HG02938 (cell line): Measurements from ENCODE around the gene ID4.
A peak's percentile ranks its signal among the peaks of the same experiment; 100 is the strongest.

Experiments
- ATAC-seq: cut with Tn5 transposase; IDR thresholded peaks from one replicate; pipeline ENCODE4 v1.9.1; 2021; ENCODE audit warnings: mild to moderate bottlenecking, moderate library complexity; ENCODE audit not compliant: unreplicated experiment

The ID4 gene, protein sequence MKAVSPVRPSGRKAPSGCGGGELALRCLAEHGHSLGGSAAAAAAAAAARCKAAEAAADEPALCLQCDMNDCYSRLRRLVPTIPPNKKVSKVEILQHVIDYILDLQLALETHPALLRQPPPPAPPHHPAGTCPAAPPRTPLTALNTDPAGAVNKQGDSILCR

DNA sequence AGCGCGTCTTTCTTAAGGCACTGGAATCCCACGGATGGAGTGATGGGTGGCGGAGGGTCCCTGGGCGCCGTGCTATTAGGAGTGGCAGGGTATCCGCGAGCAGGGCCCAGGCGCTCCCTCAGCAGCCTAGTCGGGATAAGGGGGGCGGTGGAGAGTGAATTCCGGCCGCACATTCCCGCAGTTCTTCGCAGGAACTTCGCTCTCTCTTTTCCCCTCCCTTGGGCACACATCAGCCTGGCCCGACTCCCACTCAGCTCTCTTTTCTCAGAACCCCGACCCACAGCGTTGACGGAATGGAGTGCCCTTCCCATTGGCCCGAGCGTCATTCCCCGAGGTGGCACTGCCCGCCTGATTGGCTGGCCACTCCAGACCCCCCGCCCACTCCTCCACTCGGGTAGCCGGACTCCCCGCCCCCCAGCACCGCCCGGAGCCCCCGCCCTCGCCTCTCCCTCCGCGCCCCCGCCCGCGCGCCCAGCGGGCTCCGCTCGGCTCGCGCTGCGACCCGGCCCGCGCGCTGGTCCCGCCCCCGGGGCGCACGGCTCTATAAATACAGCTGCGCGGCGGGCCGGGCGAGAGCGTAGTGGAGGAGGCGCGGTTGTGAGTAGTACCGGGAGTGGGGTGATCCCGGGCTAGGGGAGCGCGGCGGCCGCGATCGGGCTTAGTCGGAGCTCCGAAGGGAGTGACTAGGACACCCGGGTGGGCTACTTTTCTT, at the start of gene ID4:
ID4 (plus strand) TSS at position 572 of the 712 bp plus-strand sequence. CDS start 385 bp downstream, outside the sequence.
- ATAC-seq = no peak

DNA sequence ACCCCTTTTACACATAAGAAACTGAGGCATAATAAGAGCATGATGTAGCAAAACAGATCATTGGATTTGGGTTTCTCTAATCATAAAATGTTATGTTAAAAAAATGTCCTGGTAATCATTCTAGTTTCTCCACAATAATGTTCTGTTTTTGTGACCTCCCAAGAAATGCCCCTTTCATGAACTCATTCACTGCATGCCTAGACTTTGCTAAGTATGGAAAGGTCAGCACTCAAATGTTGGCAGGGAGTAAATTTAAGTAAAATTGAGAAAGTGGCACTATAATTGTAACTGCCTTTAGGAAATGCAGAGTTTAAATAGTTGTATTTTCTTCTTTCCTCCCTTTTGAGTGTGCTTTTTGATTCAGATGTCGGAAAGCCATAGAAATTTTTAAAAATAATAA, 48.5 kb upstream of the ID4 start:
- no peak for ATAC-seq

DNA sequence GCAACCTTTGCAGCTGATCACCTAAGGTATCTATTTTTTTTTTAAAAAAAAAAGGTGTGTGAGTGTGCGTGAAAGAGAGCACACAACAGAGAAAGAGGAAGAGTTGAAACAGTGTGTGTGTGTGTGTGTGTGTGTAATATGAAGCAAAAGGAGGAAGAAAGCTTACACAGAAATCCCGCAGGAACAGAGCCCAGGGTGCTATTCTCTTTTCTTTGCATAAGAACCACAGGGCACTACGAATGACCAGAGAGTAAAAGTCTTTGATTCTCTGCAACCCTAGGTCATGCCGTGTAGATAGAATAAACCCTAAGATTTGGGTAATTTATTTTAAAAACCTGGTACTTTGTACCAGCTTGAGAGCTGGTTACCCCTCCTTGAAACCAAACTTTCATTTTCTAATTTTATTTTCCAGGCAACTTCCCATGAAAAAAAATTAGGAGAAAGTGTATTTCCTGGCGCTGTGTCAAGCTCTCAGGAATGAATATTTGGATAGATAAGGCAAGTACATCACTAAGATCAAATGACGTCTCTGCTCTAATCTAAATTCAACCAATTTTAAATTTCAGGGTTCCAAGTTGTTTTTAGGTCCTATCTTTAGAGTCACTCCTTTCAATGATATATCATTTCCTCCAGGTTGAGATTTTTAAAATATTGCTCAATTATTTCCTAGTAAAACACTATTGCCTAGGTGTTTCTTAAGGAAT, 47.9 kb upstream of the ID4 start:
- no peak for ATAC-seq

DNA sequence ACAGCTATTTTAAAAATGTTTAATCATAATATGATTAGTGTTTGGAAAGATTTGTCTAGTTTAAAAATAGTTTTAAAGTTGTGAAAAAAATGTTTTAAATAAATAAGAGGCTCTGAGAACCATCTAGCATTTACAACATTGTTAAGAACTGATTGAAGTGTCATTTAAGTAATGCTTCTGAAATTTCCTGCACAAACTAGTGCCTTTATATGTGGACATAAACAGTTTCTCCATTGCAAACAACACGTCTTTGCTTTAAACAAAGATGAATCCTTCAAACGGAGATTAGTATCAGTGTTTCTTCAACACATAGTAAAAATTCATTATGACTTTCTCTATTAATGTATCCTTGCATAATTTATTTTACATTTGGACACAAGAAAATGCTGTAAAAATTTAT, 45.9 kb upstream of the ID4 start:
- ATAC-seq = no peak

DNA sequence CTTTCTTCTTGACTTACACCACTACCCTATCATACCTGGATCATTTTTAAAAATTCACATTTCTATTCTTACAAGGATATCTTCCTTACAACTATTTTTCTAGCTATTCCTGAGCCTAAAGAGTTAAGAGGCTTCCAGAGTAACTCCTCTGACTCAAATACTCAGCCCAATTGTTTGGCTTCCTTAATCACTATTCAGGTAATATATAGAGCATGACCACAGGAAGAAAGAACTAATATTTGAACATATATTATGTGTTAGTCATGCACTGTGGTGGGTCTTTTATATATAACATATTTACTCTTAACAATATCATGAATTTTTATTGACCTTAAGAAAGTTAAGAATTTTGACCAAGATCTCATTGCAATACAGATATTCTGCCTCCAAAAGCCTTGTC, 42.0 kb upstream of the ID4 start:
- ATAC-seq = no peak

DNA sequence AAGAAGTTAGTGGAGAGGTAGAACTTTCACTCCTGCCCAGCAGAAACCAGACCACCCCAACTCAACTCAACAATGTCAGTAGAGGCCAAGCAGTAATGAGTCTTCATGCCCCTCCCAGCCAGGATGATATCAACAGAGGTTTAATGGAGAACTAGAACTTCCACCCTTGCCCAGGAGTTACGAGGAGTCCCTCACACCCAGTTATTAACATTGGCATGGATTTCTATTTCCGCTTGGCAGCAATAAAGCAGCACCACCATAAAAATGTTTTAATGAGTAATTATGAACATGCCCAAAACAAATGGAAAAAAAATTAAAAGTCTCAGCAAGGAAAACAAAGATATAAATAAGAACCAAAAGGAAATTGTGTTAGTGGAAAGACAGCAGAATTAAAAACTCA, 40.7 kb upstream of the ID4 start:
- no peak for ATAC-seq

DNA sequence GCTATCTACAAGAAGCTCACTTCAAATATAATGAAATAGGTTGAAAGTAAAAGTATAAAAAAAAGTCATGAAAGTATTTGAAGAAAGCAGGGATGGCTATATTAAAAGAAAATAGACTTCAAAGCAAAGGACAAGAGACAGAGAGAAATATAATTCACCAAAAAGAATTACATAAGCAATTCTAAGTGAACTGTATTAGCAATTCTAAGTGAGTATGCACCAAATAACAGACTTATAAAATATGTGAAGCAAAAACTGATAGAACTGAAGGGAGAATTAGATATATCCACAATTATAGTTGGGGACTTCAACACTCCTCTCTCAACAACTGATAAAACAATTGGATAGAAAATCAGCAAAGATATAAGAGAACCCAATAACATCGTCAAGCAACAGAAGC, 38.8 kb upstream of the ID4 start:
- no peak for ATAC-seq

DNA sequence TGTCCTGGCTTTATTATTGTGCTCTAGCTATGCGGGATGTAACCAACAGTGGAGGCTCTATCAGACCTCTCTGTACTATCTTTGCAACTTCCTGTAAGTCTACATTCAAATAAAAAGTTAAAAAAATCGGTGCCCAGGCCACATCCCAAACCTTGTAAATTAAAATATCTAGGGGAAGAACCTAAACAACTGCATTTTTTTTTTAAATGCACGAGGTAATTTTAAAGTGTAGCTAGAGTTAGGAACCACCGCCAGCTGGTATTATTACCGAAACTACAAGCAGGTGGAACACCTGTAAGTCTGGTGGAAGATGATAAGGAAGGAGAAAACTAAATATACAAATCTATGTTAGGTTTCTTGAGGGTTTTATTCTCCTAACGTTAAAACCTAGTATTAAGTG, 34.5 kb upstream of the ID4 start:
- no peak for ATAC-seq

DNA sequence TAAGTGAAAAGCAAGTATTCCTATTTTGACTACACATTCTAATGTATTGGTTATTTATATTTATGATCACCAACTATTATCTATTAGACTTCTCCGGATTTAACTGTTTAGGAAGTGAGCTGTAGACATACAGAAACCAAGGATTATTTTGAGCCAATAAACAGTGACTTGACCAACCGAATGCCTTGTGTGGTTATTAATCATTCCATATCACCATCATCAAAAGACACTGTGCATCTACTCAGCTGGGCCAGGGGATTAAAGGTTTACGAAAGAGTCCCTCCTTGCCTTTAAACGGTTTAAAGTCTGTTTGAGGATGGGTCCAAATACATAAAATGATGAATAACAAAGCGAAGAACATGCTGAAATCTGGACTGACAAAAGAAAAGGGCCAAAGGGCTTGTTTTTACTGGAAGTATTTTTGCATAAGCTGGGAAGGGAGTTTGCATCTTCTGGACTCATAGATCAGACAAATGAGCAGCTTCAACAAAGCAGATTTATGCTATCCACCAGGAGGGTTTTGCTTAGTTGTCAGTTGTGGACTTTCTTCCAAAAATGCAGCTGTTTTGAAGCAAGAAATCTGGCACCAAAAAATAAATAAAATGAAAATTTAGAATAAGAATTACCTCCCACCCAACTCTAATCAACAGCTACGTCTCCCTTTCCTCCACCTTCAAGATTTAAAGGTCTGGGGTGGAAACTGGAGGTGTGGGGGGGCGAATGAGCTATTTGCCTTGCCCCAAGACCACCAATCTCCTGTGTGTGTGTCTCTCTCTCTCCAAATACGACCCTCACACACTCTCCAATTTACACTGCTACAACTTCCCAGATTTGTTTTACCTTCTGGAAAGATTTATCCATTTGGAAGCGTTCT, 33.6 kb upstream of the ID4 start:
- ATAC-seq = no peak

DNA sequence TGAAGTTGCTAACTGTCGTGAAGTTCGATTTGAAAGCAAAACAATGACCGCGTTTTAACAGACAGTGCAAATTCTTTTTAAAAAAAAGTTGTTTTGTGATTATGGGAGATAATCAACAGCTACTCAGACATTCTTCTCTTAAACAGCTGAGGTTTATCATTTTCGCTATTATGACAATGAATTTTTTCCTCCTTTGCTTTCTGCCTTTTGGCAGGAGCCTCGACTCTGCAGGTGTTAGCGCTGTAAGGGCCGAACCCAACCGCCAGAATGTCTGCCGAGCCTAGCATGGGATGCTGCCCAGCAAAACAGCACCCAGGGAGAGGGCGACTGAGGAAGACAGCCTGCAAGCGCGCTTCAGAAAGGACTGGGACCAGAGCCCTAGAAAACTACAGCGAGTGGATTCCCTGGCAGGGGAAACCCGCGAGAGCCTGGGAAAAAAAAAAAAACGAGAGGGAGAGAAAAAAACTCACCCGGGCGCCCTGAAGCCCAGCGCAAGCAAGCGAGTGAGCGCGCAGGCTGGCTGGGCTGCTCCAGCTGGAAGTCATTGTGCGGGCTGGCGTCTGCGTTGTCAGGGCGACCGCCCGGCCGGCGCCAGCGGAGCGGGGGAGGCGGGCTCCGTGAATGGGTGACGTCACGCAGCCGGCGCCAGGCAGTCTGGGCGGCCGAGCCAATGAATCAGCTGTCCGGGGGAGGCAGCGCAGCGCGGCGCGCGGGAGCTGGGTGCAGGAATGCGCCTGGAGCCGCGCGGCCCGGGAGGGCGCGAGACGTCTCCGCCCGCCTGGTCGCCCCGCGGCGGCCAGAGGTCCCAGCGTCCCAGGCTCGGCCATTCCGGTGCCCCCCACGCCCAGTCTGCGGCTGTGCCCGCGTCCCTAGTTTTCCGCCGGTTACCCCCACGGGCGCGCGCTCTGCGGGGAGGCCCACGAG, 32.7 kb upstream of the ID4 start:
- ATAC-seq = peak; percentile 95

DNA sequence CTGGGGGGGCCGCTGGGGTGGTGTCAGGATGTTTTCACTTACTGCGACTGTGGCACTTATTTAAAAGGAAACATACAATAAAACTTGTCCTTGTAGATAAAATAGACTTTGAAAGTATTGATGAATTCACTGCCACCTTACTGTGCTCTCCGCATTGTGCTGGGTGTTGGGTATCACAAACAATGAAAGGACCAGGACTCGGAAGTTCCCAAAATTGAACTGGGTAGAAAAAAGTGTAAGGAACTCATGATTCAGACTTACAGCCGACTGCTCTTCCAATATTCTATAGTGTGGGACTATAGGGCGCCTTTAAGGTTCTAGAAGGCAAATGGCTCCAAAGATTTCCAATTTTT, 32.1 kb upstream of the ID4 start:
- no peak for ATAC-seq

DNA sequence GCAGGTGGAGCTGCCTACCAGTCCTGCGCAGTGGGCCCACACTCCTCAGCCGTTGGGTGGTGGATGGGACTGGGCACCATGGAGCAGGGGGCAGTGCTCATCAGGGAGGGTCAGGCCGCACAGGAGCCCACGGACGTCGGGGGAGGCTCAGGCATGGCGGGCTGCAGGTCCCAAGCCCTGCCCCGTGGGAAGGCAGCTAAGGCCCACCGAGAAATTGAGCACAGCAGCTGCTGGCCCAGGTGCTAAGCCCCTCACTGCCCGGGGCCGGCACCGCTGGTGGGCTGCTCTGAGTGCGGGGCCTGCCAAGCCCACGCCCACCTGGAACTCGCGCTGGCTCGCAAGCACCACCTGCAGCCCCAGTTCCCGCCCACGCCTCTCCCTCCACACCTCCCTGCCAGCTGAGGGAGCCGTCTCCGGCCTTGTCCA, 30.2 kb upstream of the ID4 start:
- ATAC-seq = no peak

DNA sequence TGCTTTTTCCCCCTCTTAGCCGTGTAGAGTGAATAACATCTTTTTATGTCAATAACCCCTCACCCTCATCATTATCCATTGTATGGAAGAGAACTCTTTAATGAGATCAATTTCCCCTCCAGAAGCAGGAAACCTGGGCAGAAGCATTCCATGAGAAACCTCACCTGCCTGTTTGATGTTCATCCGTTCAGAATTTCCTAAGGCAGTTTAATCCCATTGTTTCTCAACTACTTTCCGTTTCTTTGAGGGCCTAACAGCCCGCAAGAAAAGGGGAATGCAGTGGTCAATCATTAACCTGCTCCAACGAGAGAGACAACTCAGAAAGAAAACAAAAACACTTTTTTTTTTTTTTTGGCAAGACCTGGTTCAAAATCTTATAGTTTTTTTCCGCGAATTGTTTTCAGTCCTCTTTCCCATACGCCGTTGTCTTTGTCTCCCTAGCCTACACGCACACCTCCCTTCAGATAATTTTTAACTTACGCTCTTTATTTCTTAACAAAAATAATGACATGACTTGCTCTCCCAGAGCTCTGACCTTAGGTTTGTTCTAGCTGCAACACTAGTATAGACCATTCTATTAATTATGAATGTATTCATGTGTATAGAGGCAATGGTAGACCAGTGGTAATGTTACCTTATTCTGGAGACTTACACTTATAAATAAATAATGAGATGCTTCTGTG, 25.6 kb upstream of the ID4 start:
- no peak for ATAC-seq

DNA sequence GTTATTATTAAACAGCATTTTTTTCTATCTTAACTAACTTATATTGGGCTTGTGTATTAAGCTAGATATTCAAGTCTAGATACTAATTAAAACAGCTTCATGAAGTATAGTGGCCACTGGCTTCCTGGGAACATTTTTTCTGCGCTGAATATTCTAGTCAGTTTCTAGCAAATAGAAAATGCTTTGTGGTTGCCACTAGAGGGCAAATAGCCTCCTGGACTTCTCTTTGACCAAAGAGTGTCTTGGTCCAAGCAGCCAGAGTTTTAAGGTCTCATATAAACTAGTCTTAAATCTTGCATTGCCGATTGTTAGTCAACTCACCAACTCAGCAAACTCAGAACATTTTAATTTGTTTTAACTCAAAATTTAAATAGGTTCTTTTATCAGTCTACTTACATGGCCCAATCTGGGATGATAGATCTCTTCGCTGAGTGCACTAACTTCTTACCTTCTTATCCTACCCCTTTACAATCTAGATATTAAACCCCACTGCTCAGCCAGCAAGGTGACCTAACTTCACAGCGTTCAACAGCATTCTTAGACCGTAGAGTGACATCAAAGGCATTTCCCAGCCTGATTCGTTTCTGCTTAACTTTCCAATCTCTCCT, 24.6 kb upstream of the ID4 start:
- ATAC-seq = peak; percentile 58

DNA sequence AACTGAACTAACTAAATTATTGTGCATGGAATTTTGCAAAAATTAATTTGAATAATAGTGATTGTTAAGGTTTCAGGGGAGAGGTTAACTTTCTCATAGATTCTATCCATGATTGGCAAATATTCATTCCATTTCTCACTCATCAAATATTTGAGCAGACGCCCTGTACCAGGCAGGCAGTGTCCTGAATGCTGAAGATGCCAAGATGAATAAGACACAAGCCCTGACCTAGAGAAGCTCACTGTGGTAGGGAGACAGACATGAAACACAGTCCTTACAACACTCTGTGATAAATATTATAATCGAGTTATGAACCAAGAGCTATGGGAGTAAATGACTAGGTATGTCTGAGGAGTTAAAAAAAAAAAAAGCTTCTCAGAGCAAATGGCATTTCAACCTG, 18.4 kb upstream of the ID4 start:
- no peak for ATAC-seq

DNA sequence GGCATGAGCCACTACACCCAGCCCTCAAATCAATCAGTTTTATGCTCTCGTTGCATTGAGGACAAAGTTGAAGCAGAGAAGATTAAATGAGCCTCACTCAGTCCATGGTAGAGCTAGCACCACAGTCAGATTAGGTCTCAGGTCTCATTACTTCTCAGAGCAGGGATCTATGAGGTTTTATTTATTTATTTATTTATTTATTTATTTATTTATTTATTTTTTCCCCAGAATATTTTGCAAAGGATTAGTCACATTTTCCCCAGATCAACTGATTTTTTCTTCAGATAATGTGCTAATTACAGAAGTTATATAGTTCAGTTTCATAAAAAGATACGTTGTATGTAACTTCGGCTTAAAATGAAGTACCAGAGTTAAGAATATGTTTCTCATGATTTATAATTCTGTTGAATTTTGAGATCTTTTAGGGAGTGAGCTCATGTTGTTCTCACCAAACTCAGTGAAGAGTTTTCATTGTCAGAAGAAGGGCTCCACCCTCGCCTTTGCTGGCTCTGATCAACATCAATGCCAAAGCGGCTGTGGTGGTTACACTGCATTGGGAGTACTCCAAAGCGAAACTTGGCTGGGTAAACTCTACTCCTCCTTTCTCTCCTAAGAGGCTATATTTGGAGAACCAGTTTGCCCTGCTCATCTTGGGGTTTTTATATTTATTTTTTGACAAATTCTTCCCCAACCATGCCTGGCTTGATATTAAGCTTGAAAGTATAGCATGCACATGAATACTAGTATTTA, 12.9 kb upstream of the ID4 start:
- no peak for ATAC-seq

DNA sequence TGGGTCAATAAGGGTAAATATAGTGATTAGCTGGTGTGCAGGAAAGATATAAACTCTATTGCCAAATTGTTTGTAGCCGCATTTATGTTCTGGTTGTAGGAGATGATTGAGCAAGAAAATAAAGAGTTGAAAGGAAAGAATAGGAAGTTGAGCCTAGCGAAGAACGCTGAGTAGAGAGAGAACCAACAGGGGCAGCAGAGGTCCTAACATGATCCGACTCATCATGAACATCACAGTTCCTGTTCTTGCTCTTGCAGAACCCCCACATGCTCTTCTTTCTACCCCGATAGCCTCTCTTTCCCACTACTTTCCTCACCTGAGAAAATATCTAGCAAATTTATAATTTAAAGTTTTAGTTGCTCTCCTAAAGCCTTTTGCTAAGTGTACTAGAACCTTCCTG, 9.9 kb upstream of the ID4 start:
- ATAC-seq = no peak

DNA sequence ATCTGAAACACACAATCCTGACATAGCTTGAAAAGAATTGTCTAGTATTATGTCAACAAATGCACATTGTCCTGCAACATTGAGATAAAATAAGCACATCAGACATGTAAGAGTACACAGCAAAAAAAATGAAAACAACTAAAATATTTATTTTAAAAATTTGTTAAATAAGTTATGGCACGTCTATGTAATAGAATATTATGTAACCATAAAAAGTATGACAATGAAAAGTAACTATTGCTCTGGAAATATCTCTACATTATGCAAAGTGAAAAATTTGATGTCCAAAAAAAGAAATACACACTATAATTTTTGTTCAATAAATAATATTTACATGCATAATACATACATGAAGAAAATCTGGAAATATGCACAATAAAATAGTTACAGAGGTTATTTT, 9.3 kb upstream of the ID4 start:
- no peak for ATAC-seq

DNA sequence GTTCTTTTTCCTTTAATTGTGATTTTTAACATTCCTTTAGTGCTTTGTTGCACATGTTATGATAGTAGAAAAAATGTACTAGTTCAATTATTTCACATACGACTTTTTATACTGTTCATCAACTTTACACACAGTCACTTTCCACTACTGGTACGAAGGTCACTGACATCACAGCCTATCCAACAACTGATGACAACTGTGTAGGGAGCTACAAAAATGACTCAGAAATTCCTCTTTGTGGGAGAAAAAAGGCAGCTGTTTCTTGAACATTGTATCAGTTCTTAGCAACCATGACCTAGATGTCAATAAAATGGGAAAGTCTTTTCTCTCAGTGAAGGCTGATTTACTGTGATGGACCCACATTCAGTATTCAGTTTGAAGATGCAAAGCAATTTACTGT, 7.0 kb upstream of the ID4 start:
- no peak for ATAC-seq
